DND-41 (cell line): Measurements from ENCODE around the gene PAN3.

Experiments
- CTCF ChIP-seq: IDR thresholded peaks from 2 replicates; pipeline ENCODE4 v1.5.1; 2012; ENCODE audit warnings: borderline replicate concordance, low read length, moderate library complexity, mild to moderate bottlenecking; ENCODE audit not compliant: poor library complexity, severe bottlenecking; ENCODE audit errors: extremely low read depth
- EZH2 ChIP-seq: IDR thresholded peaks from 3 replicates; pipeline ENCODE4 v1.6.1; 2012; ENCODE audit warnings: borderline replicate concordance, low read depth, mild to moderate bottlenecking, moderate library complexity, low read length, inconsistent platforms; ENCODE audit not compliant: severe bottlenecking

- TF ChIP-seq CTCF (peak; percentile 68), EZH2 (no peak)
Measured at GRCh38 chr13:28268800-28269223, 130.5 kb downstream of the PAN3 start.
